OCI-LY3 (cell line): ENCODE data around the gene GRM4.

Experiments
- EZH2phosphoT487 ChIP-seq: fragments of 200-600 bp; shearing (Covaris generic); IDR thresholded peaks from 2 replicates; pipeline ENCODE4 v1.6.1; 2018; ENCODE audit warnings: antibody characterized with exemption, mixed run types, low read depth
- TF ChIP-seq, protein P1 (sequence below): fragments of 200-600, 300-600 bp; sonication (generic); IDR thresholded peaks from 2 replicates; pipeline ENCODE4 v1.5.1; 2014; ENCODE audit warnings: antibody characterized with exemption, low read length, low read depth

DNA sequence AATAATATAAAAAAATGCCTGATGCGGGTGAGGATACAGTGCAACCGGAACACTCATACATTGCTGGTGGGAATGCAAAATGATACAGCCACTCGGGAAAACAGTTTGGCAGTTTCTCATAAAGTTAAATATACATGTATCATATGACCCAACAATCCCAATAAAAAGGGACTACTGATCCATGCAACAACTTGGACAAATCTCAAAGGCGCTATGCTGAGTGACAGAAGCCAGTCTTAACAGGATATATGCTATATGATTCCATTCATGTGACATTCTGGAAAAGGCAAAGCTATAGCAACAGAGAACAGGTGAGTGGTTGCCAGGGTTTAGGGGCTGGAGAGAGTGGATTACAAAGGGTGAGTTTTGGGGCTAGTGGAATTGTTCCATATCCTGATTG, 171.9 kb downstream of the GRM4 start:
- TF ChIP-seq, protein P1, sequence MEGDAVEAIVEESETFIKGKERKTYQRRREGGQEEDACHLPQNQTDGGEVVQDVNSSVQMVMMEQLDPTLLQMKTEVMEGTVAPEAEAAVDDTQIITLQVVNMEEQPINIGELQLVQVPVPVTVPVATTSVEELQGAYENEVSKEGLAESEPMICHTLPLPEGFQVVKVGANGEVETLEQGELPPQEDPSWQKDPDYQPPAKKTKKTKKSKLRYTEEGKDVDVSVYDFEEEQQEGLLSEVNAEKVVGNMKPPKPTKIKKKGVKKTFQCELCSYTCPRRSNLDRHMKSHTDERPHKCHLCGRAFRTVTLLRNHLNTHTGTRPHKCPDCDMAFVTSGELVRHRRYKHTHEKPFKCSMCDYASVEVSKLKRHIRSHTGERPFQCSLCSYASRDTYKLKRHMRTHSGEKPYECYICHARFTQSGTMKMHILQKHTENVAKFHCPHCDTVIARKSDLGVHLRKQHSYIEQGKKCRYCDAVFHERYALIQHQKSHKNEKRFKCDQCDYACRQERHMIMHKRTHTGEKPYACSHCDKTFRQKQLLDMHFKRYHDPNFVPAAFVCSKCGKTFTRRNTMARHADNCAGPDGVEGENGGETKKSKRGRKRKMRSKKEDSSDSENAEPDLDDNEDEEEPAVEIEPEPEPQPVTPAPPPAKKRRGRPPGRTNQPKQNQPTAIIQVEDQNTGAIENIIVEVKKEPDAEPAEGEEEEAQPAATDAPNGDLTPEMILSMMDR, result no peak
- TF ChIP-seq EZH2phosphoT487, result no peak
